Liver (tissue), 3 donors: ENCODE data around the gene ZNF148.

ENCODE experiments used
- CTCF ChIP-seq: fragments of 150-350 bp; IDR thresholded peaks from 2 replicates; pipeline ENCODE4 v1.5.1; 2017; ENCODE audit warnings: improper control_type of control experiment, low read depth, low read length; ENCODE audit not compliant: missing input control
- GABPA ChIP-seq, 2 donors: IDR thresholded peaks in 1 of 2; conservative IDR thresholded peaks in 1 of 2; 2 replicates each; pipeline ENCODE4 v1.6.1; 2016; ENCODE audit warnings: antibody characterized with exemption in 2 of 2, mild to moderate bottlenecking in 1 of 2, moderate library complexity in 1 of 2
- HNF4G ChIP-seq: IDR thresholded peaks from 2 replicates; pipeline ENCODE4 v1.6.1; 2016; ENCODE audit warnings: antibody characterized with exemption
- JUND ChIP-seq, 2 donors: IDR thresholded peaks; 2 replicates each; pipeline ENCODE4 v1.6.1; 2016; ENCODE audit warnings: antibody characterized with exemption in 2 of 2
- REST ChIP-seq: IDR thresholded peaks from 2 replicates; pipeline ENCODE4 v1.6.1; 2016; ENCODE audit warnings: antibody characterized with exemption, mild to moderate bottlenecking
- RXRA ChIP-seq, 2 donors: IDR thresholded peaks; 2 replicates each; pipeline ENCODE4 v1.6.1; 2017 to 2018; ENCODE audit warnings: antibody characterized with exemption in 2 of 2, mild to moderate bottlenecking in 1 of 2
- SP1 ChIP-seq: IDR thresholded peaks from 2 replicates; pipeline ENCODE4 v1.6.1; 2018; ENCODE audit warnings: antibody characterized with exemption, mild to moderate bottlenecking
- TAF1 ChIP-seq: conservative IDR thresholded peaks from 2 replicates; pipeline ENCODE4 v1.6.1; 2016; ENCODE audit warnings: antibody characterized with exemption, mild to moderate bottlenecking
- YY1 ChIP-seq: IDR thresholded peaks from 2 replicates; pipeline ENCODE4 v1.6.1; 2016; ENCODE audit warnings: antibody characterized with exemption, mild to moderate bottlenecking
- ZBTB33 ChIP-seq: IDR thresholded peaks from 2 replicates; pipeline ENCODE4 v1.6.1; 2016; ENCODE audit warnings: antibody characterized with exemption
- donor health status: healthy.
- donor health status: healthy.

GRCh38 chr3:125229168-125229567 is 146.0 kb downstream of the ZNF148 start:
- TF ChIP-seq CTCF (no peak), YY1 (no peak), SP1 (no peak), REST (no peak), GABPA (IDR thresholded peaks at IDR 0.05 in 1 of 2, conservative IDR thresholded peaks at IDR 0.05 in 1 of 2) (no peak), TAF1 (no peak), ZBTB33 (no peak), HNF4G (no peak), JUND (IDR thresholded peaks at IDR 0.05) (no peak), RXRA (IDR thresholded peaks at IDR 0.05) (no peak)
